ENCODE measurements around the gene AVPR2.
A peak's percentile ranks its signal among the peaks of the same experiment; 100 is the strongest.

Gene AVPR2

DNA sequence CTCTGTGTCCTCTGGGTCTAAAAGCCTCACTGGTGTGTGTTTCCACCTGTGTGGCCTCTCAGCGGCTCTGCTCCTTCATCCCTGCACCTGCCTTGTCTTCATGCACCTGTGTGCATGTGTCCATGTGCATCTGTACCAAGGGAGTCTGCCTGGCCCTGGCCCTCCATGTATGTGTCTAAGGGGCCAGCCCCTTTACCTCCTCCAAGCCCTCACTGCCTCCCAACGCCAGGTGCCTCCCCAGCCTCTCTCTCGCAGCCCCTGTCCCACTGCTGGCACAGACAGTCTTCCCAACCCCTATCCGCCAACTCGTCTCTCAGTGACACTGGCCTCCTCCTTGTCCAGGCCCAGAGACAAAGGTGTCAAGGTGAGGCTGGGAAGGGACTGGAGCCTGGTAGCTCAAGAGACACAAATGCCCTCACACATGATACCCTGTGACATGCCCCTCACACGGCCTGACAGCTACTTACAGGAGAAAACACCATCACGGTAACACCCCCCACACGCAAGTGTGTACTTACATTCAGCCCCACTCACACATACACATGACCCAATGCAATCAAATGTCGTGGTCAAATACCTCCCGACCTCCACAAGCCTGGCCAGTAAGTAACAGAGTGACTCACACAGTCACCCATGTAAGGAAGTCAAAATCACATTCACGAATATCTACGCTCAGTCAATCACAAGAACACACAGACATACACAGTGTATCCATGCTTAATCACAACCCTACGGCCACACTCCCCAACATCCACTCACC, 29.9 kb upstream of the AVPR2 start:
- TF ChIP-seq USF1 (IDR thresholded peaks at IDR 0.05), result no peak
- no peak for TF ChIP-seq ZBTB7A (IDR thresholded peaks at IDR 0.05; ENCODE audit: low read depth)
- no peak for TF ChIP-seq YY1 (IDR thresholded peaks at IDR 0.05; ENCODE audit: low read depth)
- no peak for TF ChIP-seq TAF1 (IDR thresholded peaks at IDR 0.05; ENCODE audit: low read depth)
- TF ChIP-seq, protein P1, sequence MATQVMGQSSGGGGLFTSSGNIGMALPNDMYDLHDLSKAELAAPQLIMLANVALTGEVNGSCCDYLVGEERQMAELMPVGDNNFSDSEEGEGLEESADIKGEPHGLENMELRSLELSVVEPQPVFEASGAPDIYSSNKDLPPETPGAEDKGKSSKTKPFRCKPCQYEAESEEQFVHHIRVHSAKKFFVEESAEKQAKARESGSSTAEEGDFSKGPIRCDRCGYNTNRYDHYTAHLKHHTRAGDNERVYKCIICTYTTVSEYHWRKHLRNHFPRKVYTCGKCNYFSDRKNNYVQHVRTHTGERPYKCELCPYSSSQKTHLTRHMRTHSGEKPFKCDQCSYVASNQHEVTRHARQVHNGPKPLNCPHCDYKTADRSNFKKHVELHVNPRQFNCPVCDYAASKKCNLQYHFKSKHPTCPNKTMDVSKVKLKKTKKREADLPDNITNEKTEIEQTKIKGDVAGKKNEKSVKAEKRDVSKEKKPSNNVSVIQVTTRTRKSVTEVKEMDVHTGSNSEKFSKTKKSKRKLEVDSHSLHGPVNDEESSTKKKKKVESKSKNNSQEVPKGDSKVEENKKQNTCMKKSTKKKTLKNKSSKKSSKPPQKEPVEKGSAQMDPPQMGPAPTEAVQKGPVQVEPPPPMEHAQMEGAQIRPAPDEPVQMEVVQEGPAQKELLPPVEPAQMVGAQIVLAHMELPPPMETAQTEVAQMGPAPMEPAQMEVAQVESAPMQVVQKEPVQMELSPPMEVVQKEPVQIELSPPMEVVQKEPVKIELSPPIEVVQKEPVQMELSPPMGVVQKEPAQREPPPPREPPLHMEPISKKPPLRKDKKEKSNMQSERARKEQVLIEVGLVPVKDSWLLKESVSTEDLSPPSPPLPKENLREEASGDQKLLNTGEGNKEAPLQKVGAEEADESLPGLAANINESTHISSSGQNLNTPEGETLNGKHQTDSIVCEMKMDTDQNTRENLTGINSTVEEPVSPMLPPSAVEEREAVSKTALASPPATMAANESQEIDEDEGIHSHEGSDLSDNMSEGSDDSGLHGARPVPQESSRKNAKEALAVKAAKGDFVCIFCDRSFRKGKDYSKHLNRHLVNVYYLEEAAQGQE (IDR thresholded peaks at IDR 0.05; ENCODE audit: low read depth), result no peak
- no peak for TF ChIP-seq MAX (IDR thresholded peaks at IDR 0.05)
- TF ChIP-seq CEBPB (IDR thresholded peaks at IDR 0.05), result no peak
- TF ChIP-seq EGR1 (IDR thresholded peaks at IDR 0.05), result no peak
- TF ChIP-seq NFIC (IDR thresholded peaks at IDR 0.05), result no peak
- TF ChIP-seq FOXM1 (IDR thresholded peaks at IDR 0.05; ENCODE audit: borderline replicate concordance, low read depth), result no peak
- no peak for TF ChIP-seq EP300 (IDR thresholded peaks at IDR 0.05; ENCODE audit: borderline replicate concordance)
- no peak for TF ChIP-seq CREB1 (IDR thresholded peaks at IDR 0.05; ENCODE audit: low read depth)
- no peak for TF ChIP-seq RAD21 (IDR thresholded peaks at IDR 0.05; ENCODE audit: low read depth)
- TF ChIP-seq TEAD4 (IDR thresholded peaks at IDR 0.05), result no peak
- TF ChIP-seq TCF12 (IDR thresholded peaks at IDR 0.05; ENCODE audit: low read depth), result no peak

DNA sequence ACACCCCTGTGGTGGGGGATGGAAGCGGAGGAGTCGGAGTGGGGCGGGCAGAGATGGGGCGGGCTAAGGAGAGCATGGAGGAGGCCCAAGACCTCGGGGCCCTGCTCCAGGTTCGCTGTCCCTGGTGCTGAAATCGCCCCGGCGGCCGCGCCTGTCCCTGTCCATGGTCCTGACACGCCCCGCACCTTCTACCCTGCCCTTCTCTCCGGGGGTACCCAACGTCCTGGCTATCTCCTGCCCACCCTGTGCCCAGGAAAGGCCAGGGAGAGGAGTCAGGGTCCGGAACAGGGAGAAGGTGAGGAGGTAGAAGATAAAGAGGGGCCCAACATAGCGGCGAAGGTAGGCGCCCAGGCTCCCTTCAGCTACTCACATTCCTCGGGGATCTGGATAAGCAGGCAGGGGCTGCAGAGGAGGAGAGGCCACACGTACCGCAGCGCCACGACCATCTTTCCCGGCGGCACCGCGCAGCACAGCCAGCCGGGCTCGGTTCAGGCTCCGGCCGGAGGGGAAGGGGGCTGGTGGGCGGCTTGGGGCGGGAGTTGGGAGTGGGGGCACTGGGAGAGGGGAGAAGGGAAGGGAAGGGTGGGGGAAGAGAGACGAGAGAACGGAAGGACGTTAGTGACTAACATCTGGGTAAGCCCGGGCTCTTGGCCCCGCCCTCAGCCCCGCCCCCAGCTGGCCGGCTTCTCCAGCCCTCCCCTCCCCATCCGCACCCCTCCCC, 28.9 kb upstream of the AVPR2 start:
- TF ChIP-seq ZBTB7A (IDR thresholded peaks at IDR 0.05; ENCODE audit: low read depth), result no peak
- TF ChIP-seq USF1 (IDR thresholded peaks at IDR 0.05), result no peak
- no peak for TF ChIP-seq EP300 (IDR thresholded peaks at IDR 0.05; ENCODE audit: borderline replicate concordance)
- TF ChIP-seq CREB1 (IDR thresholded peaks at IDR 0.05; ENCODE audit: low read depth), result no peak
- TF ChIP-seq MAX (IDR thresholded peaks at IDR 0.05), result peak; percentile 57; the same call in 1 of the 2 replicates
- TF ChIP-seq RAD21 (IDR thresholded peaks at IDR 0.05; ENCODE audit: low read depth), result no peak
- TF ChIP-seq, protein P1 (IDR thresholded peaks at IDR 0.05; ENCODE audit: low read depth), result peak; percentile 99
- TF ChIP-seq TAF1 (IDR thresholded peaks at IDR 0.05; ENCODE audit: low read depth), result no peak
- TF ChIP-seq NFIC (IDR thresholded peaks at IDR 0.05), result no peak
- TF ChIP-seq TEAD4 (IDR thresholded peaks at IDR 0.05), result no peak
- no peak for TF ChIP-seq CEBPB (IDR thresholded peaks at IDR 0.05)
- TF ChIP-seq FOXM1 (IDR thresholded peaks at IDR 0.05; ENCODE audit: borderline replicate concordance, low read depth), result no peak

DNA sequence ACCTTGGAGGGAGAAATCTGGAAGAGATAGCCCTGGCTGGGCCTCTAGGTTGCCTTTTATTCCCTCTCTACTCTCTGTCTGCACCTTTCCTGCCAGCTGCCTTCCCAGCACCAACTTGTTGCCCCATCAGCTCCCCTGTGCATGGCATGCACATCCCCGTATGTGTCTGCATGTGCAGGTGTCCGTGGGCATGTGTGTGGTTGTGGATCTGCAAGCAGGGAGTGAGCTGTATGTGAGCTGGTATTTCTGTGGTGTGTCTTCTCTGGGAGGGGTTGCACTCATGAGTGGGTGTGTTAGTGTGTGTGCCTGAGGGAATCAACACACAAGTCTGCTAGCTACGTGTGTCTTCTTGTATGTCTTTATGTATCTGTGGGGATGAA, 28.4 kb upstream of the AVPR2 start:
- no peak for TF ChIP-seq ZBTB7A (IDR thresholded peaks at IDR 0.05; ENCODE audit: low read depth)

GRCh38 chrX:153877571-153878261, 26.8 kb upstream of the AVPR2 start:
- TF ChIP-seq CREB1 (IDR thresholded peaks at IDR 0.05; ENCODE audit: low read depth) (no peak), TEAD4 (IDR thresholded peaks at IDR 0.05) (no peak), MAX (IDR thresholded peaks at IDR 0.05) (no peak)

DNA sequence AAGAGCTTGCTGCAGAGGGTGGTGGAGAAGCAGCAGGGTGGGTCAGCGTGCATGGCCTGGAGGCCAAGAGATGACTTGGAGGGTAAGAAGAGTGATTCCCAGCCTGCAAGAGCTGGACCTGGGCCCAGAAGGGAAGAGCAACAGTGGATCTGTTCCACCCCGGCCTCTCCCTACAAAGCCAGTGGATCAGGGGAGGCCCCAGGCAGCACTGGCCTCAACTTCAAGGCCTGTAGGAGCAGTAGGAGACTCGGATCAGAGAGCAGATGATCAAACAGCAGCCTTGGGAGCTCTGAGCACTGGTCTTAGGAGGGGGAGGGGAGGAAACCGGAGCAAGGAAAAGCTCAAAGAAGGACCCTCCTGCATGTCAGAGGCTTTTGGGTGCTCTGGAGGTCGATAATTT, 26.1 kb upstream of the AVPR2 start:
- no peak for TF ChIP-seq EGR1 (IDR thresholded peaks at IDR 0.05)
- no peak for TF ChIP-seq FOXM1 (IDR thresholded peaks at IDR 0.05; ENCODE audit: borderline replicate concordance, low read depth)
- no peak for TF ChIP-seq USF1 (IDR thresholded peaks at IDR 0.05)

Measured in Ishikawa (cell line).